GM12801 (cell line): Measurements from ENCODE around the gene ACIN1.

Experiments
- TF ChIP-seq, protein P1 (sequence below): IDR thresholded peaks from one replicate; pipeline ENCODE4 v1.5.1; 2011; ENCODE audit warnings: control low read depth; ENCODE audit not compliant: insufficient read length; ENCODE audit errors: extremely low read depth

ACIN1 gene

DNA sequence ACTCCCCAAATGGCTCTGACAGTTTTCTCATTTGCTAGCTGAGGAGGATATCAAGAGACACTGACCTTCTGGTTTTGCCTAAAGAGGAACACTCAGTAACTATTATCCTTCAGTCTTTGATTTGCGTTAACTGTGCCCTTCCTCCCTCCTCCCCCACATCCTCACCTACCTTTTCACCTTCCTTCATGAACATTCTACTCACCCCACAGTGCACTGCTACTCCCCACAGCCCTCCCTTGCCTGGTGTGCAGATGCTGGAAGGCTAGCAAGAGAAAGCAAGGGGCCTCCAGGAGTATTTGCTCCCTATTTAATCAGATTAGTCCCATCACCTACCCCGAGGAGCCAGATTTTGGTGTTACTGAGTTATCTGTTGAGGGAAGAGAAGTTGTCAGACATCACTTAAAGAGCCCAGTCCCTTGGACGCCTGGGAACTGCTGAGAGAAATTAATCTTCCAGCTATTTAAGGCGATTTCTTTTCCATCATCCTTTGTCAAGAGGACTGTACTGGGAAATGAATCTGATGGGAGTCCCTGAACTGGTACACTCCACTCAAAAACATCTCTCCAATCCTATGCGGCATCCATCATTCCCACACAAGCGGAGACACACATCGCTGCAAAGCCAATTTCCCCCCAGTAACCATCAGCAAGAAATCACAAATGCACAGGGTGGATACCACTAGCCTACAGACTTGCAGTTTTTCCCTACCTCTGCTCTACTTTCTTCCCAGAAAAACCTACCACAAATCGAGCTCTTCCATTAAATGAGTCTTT lies 71.7 kb downstream of the ACIN1 start:
- TF ChIP-seq, protein P1, sequence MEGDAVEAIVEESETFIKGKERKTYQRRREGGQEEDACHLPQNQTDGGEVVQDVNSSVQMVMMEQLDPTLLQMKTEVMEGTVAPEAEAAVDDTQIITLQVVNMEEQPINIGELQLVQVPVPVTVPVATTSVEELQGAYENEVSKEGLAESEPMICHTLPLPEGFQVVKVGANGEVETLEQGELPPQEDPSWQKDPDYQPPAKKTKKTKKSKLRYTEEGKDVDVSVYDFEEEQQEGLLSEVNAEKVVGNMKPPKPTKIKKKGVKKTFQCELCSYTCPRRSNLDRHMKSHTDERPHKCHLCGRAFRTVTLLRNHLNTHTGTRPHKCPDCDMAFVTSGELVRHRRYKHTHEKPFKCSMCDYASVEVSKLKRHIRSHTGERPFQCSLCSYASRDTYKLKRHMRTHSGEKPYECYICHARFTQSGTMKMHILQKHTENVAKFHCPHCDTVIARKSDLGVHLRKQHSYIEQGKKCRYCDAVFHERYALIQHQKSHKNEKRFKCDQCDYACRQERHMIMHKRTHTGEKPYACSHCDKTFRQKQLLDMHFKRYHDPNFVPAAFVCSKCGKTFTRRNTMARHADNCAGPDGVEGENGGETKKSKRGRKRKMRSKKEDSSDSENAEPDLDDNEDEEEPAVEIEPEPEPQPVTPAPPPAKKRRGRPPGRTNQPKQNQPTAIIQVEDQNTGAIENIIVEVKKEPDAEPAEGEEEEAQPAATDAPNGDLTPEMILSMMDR: no peak

DNA sequence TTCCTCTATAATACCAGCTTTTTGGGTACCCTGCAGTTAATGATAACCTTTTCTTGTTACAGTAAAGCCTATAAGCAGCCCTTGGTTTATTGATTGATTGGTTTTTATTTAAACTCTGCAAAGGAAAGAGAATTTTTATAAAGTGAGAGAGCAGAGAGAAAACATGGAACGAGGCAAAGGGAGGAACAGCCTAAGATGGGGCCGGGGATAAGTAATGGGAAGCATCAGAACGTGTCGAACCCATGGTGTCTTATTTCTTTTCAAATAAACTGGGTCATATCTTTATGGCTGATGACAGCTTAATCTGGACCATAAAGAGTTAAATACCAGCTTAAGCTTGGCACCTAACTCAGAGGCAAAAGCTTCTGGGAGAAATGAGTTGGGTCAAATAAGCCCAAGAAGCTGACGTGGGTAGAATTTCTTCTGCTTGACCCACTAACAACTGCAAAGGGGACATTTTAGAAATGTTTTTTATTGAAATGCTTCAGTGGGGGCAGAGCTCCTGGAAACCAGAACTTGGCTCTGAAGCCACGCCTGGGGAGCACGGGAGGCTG lies 73.0 kb downstream of the ACIN1 start:
- TF ChIP-seq, protein P1: no peak

DNA sequence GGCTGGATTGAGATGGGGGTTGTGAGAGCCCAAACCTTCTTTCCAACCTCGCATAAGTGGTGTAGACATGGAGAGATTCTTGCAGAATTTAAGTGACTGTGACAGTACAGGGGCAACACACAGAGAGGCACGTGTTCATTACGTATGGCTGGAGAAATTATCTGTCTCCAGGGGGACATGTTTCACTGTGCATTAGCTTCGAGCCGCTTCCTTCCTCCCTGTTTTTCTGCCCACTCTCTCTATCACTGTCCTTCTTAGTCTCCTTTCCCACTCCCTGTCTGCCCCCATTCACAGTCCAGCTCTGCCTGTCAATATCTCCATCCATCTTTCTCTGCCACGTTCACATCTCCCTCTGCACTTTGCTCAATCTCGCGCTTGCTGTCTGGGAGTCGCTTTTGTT lies 73.5 kb downstream of the ACIN1 start:
- TF ChIP-seq, protein P1: no peak

DNA sequence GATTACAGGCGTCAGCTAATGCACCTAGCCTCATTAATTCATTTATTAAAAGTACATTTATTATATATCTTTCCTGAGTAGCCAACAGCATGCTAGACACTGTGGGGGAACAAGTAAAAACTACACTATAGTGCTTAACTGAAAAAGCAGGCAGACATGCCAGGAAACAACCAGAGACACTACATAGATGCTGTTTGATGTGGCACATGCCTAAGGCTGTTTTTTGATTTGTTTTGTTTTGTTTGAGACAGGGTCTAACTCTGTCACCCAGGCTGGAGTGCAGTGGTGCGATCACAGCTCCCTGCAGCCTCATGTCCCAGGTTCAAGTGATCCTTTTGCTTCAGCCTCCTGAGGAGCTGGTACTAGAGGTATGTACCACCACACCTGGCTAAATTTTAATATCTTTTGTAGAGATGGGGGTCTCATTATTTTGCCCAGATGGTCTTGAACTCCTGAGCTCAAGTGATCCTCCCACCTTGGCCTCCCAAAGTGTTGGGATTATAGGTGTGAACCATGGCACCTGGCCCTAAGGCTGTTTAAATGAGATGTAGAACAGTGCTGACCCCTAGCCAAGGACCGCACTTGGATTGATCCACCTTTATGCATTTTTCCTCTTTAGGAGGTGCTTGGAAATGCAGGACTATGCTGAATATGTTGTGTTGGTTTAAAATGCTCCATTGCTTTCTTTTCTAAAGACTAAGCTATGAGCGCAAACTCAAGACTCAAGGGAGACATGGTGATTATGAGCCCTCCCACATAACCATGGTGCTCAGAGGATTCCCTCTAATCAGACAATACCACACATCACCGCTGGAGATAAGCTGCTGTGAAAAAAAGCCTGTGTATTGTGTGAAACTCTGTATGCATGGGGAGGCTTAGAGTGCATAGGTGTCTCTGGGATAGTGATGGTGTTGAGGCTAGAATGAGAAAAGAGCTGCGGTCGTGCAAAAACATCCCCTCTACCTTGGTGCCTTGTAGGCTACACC lies 74.5 kb downstream of the ACIN1 start:
- TF ChIP-seq, protein P1: no peak

DNA sequence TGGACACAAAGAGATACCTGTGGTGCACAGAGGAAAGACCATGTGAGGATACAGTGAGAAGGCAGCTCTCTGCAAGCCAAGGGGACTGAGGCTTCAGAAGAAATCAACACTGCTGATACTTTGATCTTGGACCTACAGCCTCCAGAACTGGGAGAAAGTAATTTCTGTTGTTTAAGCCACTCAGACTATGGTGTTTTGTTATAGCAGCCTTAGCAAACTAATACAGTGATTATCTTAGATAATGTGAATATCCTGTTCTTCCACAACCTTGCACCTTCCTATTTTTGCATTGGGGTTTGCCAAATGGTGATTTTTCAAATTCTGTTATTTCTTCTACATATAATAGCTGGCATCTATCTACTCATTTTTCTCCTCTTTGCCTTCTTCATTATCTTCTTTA lies 76.8 kb downstream of the ACIN1 start:
- TF ChIP-seq, protein P1: no peak

DNA sequence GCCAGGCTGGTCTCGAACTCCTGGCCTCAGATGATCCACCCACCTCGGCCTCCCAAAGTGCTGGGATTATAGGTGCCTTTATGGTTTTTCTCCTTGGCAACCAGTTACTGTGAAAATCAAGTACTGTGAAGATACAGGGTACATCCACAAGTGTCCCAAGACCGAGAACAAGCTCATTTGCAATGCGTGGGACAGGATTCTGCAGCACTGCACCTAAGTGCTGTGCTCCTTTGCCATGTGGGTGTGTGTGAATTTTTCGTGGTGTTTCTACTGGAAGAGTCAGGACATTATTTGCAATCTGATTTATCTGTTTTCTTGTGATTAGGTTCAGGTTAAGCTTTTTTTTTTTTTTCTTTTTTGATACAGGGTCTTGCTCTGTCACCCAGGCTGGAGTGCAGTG lies 77.8 kb downstream of the ACIN1 start:
- TF ChIP-seq, protein P1: no peak

DNA sequence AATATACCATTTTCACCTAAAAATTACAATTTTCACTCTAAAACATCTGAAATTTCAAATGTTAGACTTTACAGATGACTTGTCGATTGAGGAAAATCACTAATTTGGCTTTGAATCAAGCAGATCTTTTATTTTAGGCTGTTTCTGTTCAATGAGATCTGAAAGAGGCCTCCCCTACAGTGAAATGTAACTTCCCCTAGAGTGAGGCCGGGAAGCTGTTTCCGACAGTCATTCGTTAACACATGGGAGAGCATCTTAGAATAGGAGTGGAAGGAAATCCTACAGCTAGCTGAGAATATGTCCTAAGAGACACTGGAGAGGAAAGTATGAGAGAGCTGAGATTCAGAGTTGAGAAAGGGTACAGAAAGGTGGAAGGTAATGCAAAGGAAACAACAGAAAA lies 79.3 kb downstream of the ACIN1 start:
- TF ChIP-seq, protein P1: no peak
